C4-2B (cell line): Measurements from ENCODE around the gene KASH5.

Experiments used
- H3K27ac ChIP-seq: fragments of 450-650 bp; 2 replicates; pipeline ENCODE4 v1.5.1; 2017
- CTCF ChIP-seq: fragments of 450-650 bp; conservative IDR thresholded peaks from 2 replicates; pipeline ENCODE4 v1.5.1; 2017; ENCODE audit warnings: mild to moderate bottlenecking
- ZFX ChIP-seq: fragments of 450-650 bp; IDR thresholded peaks from 2 replicates; pipeline ENCODE4 v1.6.1; 2017

KASH5 gene

GRCh38 chr19:49400029-49400428 lies 12.0 kb downstream of the KASH5 start:
- H3K27ac ChIP-seq: no peak overlapping the region
- no peak for TF ChIP-seq ZFX
- TF ChIP-seq CTCF: no peak

GRCh38 chr19:49403404-49404187 lies 15.5 kb downstream of the KASH5 start:
- TF ChIP-seq ZFX (no peak), CTCF (no peak)

GRCh38 chr19:49407079-49407478 lies 19.0 kb downstream of the KASH5 start:
- no peak overlapping the region for H3K27ac ChIP-seq
- no peak for TF ChIP-seq ZFX
- no peak for TF ChIP-seq CTCF

More at GRCh38 chr19:49403404-49404187, 15.5 kb downstream of the KASH5 start:
- peak overlapping the region; percentile 8; the same call in 1 of the 2 replicates for H3K27ac ChIP-seq

GRCh38 chr19:49407482-49408015 lies 19.5 kb downstream of the KASH5 start:
- TF ChIP-seq CTCF: no peak
- no peak for TF ChIP-seq ZFX
- no peak overlapping the region for H3K27ac ChIP-seq

- TF ChIP-seq CTCF (no peak), ZFX (no peak)
- H3K27ac ChIP-seq: no peak overlapping the region
Measured at GRCh38 chr19:49408816-49409440, 20.9 kb downstream of the KASH5 start.

GRCh38 chr19:49409441-49410029 lies 21.5 kb downstream of the KASH5 start:
- TF ChIP-seq CTCF (no peak), ZFX (no peak)
- no peak overlapping the region for H3K27ac ChIP-seq
